Esophagus muscularis mucosa (tissue), 4 donors: ENCODE measurements around the gene POLR3B. TPM values are rescaled to one million over a fixed set of nuclear protein-coding genes. Genes with fewer than 3 reads are reported as not detected.
"Not testable (repeated sequence)": the region's sequence is repeated elsewhere in the genome, so short reads cannot be mapped to it uniquely, and the experiment has no call there.

Experiments used
- DNase-seq: peaks from one replicate; pipeline ENCODE4 v3.0.0-alpha.2; 2017; ENCODE audit errors: extremely low spot score
- H3K27ac ChIP-seq, 4 donors: fragments of 200-600 bp; sonication (generic); replicated peaks in 1 of 4; 1 replicate in 3 of 4; 2 replicates in 1 of 4; pipeline ENCODE4 v1.5.1; 2016 to 2019; ENCODE audit warnings: mild to moderate bottlenecking in 1 of 4
- H3K27me3 ChIP-seq, 4 donors: fragments of 200-600 bp; sonication (generic); one replicate each; pipeline versions ENCODE4 v1.5.1 to v1.6.0; 2016 to 2019
- H3K36me3 ChIP-seq, 4 donors: fragments of 200-600 bp; sonication (generic); one replicate each; pipeline ENCODE4 v1.5.1; 2016 to 2019
- H3K4me1 ChIP-seq, 4 donors: fragments of 200-600 bp; sonication (generic); one replicate each; pipeline ENCODE4 v1.5.1; 2016 to 2019
- H3K4me3 ChIP-seq, 4 donors: fragments of 200-600 bp; sonication (generic); 1 replicate in 2 of 4; 2 replicates in 2 of 4; pipeline ENCODE4 v1.5.1; 2016 to 2019; ENCODE audit warnings: mild to moderate bottlenecking in 4 of 4, moderate library complexity in 1 of 4
- H3K9me3 ChIP-seq, 4 donors: fragments of 200-600 bp; sonication (generic); 1 replicate in 3 of 4; 2 replicates in 1 of 4; pipeline ENCODE4 v1.5.1; 2016 to 2019
- CTCF ChIP-seq, 3 experiments: fragments of 200-600 bp in 2 of 3; fragments of 450-650 bp in 1 of 3; sonication (generic) in 2 of 3; IDR thresholded peaks; one replicate each; pipeline ENCODE4 v1.5.1; 2017 to 2019; ENCODE audit warnings: antibody characterized with exemption in 3 of 3, mild to moderate bottlenecking in 2 of 3, moderate library complexity in 1 of 3
- EP300 ChIP-seq: sonication (generic); formaldehyde crosslinking; IDR thresholded peaks from one replicate; pipeline ENCODE4 v1.6.1; 2017; ENCODE audit warnings: antibody characterized with exemption
- POLR2A ChIP-seq: fragments of 450-650 bp; IDR thresholded peaks from one replicate; pipeline ENCODE4 v1.6.1; 2017; ENCODE audit warnings: antibody characterized with exemption, moderate library complexity, mild to moderate bottlenecking, low read depth
- POLR2AphosphoS5 ChIP-seq, 2 donors: sonication (generic); formaldehyde crosslinking; IDR thresholded peaks; one replicate each; pipeline ENCODE4 v1.6.1; 2017; ENCODE audit warnings: antibody characterized with exemption in 2 of 2
- WGBS: methylation state at CpG from one replicate; pipeline ENCODE4 v1.1.5; 2018; 5-methylcytosine and 5-hydroxymethylcytosine counted together
- intact Hi-C: fragments of 100-400 bp; cut with DNase I; formaldehyde crosslinking; loops from one replicate; pipeline ENCODE4 v1.15.1; 2023
- total RNA-seq, 4 donors: library from RNA; depleted of rRNA; stranded (reverse); fragments of >200 nt; gene quantifications; one replicate each; pipeline versions ENCODE4 v1.1.0 to v1.2.1, GENCODE V29; 2016

The POLR3B gene
- total RNA-seq, 4 donors from 2014 or later = 4.2 to 6.1 (median 5.3) TPM

- Histone ChIP-seq H3K27me3 (no peaks in the 10 kb centered on the region), H3K4me3 (no peak overlapping the region), H3K4me1 (peaks cover 47 to 60% (median 51%) of the 10 kb centered on the region in 4 donors), H3K9me3 (no peaks in the 10 kb centered on the region), H3K36me3 (peaks cover 16 to 39% (median 30%) of the 10 kb centered on the region in 4 donors), H3K27ac (no peak overlapping the region)
- TF ChIP-seq POLR2AphosphoS5 (IDR thresholded peaks at IDR 0.05) (no peak), POLR2A (no peak), EP300 (no peak), CTCF (IDR thresholded peaks at IDR 0.05) (no peak)
- WGBS = 86% methylated on average over 5 of the region's 5 CpGs
- intact Hi-C loops = no loop called here
- no peak for DNase-seq
Measured at GRCh38 chr12:106310687-106311086, 46.9 kb upstream of the POLR3B start.

DNA sequence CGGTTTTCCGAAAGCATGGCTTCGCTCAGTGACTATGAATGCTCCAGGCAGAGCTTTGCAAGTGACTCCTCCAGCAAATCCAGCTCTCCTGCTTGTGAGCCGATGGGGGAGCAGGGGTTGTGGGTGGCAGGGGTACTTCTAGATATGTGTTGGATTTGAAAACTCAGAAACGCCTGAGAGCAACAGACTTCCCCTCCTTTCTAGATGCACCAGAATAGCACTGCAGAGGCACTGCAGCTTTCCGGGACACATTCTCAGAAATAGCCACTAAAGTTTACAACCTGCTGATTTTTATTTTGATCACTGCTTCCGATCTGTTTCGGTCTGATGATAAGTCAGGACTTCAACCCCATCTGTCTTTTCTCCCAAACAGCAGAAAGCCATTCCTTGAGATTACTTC, 46.4 kb upstream of the POLR3B start:
- Histone ChIP-seq H3K27me3 (no peaks in the 10 kb centered on the region), H3K27ac (no peak overlapping the region), H3K4me3 (no peak overlapping the region), H3K9me3 (no peaks in the 10 kb centered on the region), H3K36me3 (peaks cover 18 to 43% (median 34%) of the 10 kb centered on the region in 4 donors), H3K4me1 (peaks cover 42 to 56% (median 48%) of the 10 kb centered on the region in 4 donors)
- no peak for DNase-seq
- TF ChIP-seq POLR2AphosphoS5 (IDR thresholded peaks at IDR 0.05) = no peak
- no peak for TF ChIP-seq POLR2A
- no peak for TF ChIP-seq CTCF (IDR thresholded peaks at IDR 0.05)
- no peak for TF ChIP-seq EP300
- WGBS = 68% methylated on average over 8 of the region's 8 CpGs
- intact Hi-C loops = no loop called here

DNA sequence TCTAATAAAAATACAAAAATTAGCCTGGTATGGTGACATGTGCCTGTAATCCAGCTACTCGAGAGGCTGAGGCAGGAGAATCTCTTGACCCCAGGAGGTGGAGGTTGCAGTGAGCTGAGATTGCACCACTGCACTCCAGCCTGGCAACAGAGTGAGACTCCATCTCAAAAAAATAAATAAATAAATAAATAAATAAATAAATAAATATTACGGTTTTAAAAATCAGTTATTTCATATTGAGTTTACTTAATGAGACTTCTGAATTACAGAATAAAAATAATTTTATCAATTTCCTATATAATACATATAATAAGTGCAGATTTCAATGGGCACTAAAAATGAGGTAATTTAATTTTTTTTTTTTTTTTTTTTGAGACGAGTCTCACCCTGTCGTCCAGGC, 44.1 kb upstream of the POLR3B start:
- H3K4me3 ChIP-seq, H3K9me3 ChIP-seq, DNase-seq, H3K27ac ChIP-seq, intact Hi-C loops, H3K27me3 ChIP-seq: not testable (repeated sequence)
- H3K36me3 ChIP-seq = peaks cover 18 to 65% (median 55%) of the 10 kb centered on the region in 4 donors
- WGBS = 84% methylated on average over 4 of the region's 4 CpGs
- H3K4me1 ChIP-seq = peaks cover 20 to 38% (median 32%) of the 10 kb centered on the region in 4 donors

DNA sequence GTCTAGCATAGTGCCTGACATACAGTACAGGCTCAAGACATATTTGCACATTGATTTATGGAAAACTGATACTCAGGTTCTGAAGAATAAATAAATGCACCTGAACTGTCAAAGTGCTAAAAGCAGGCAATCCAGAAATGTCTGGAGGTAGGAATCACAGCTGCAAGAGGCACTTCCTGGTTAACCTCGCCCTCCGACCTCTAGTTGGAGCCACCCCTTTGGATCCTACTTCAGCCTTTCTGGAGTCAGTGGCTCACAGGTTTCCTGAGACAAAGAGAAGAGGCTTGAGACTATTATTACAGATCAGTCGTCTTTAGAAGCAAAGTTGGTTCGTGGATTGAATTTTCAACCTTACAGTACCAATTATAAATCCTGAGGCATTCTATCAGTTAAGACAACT, 42.0 kb upstream of the POLR3B start:
- Histone ChIP-seq H3K27me3 (no peaks in the 10 kb centered on the region), H3K27ac (no peak overlapping the region), H3K4me3 (no peak overlapping the region), H3K9me3 (no peaks in the 10 kb centered on the region), H3K36me3 (peaks cover 28 to 86% (median 74%) of the 10 kb centered on the region in 4 donors), H3K4me1 (peaks cover 0 to 21% (median 14%) of the 10 kb centered on the region in 4 donors)
- no peak for DNase-seq
- TF ChIP-seq CTCF (IDR thresholded peaks at IDR 0.05) (no peak), POLR2A (no peak), EP300 (no peak), POLR2AphosphoS5 (IDR thresholded peaks at IDR 0.05) (no peak)
- intact Hi-C loops = no loop called here
- WGBS = 91% methylated on average over 4 of the region's 4 CpGs

DNA sequence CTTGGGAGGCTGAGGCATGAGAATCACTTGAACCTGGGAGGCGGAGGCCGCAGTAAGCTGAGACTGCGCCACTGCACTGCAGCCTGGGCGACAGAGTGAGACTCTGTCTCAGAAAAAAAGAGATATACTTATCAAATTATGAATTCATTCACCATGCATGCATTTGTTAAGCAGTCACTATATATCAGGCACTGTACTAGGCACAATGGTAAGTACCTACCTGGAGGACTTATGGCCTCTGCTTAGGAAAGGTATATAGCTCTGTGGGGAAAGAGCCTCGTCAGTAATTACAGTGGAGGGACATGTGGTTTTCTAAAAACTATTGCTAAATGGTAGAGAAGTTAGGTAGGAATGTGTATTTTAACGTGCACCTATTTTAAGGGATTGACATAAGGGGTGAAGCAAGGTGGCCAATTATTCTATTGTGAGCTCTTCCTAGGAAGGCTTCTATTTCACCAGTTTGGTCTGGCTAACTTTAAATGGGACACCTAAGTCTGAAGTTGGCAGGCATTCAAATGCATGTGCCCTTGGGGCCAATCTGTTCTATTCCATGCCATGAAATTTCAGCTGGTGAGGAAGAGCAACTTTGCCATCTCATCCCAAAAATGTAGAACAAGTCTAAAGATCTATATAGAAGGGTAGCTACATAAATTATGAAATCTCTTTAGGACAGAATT, 40.0 kb upstream of the POLR3B start:
- 97% methylated on average over 6 of the region's 6 CpGs for WGBS
- Histone ChIP-seq H3K9me3 (no peaks in the 10 kb centered on the region), H3K27me3 (no peaks in the 10 kb centered on the region), H3K4me3 (no peak overlapping the region), H3K27ac (no peak overlapping the region), H3K36me3 (peaks cover 39 to 99% (median 85%) of the 10 kb centered on the region in 4 donors), H3K4me1 (peaks cover 0 to 16% (median 2%) of the 10 kb centered on the region in 4 donors)
- TF ChIP-seq CTCF (IDR thresholded peaks at IDR 0.05) = no peak
- no peak for TF ChIP-seq EP300
- no peak for TF ChIP-seq POLR2AphosphoS5 (IDR thresholded peaks at IDR 0.05)
- TF ChIP-seq POLR2A = no peak
- no peak for DNase-seq
- intact Hi-C loops = no loop called here
